GM12864 (cell line): Measurements from ENCODE around the gene MYH3.

Experiments used
- DNase-seq: peaks from one replicate; pipeline ENCODE4 v3.0.0-alpha.2; 2011; ENCODE audit warnings: low read depth
- H3K4me3 ChIP-seq: 2 replicates; pipeline ENCODE4 v1.5.1; 2011; ENCODE audit warnings: mild to moderate bottlenecking, low read depth, low read length, control low read depth
- TF ChIP-seq, protein P1 (sequence below): IDR thresholded peaks from 2 replicates; pipeline ENCODE4 v1.5.1; 2011; ENCODE audit warnings: low read depth, mild to moderate bottlenecking, moderate library complexity, low read length, control low read depth, inconsistent platforms; ENCODE audit errors: missing control alignments

MYH3 gene

DNA sequence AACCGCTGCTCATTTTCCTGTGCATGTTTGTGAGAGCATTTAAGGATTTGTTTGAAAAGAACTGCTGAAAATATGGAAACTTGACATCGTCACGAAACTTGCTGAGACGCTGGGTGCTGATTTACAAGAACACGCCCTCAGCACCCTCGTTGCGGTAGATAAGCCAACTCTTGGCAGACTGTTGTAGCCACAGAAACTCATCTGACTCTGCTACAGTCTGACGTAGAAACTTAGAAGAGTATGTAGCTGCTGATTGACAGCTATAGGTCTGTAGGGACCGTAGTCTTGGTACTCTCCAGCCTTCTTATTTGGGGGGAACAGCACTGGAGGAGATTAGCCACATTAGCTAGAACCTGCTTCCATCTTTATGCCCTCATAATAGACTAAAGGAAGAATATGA is 71.6 kb downstream of the MYH3 start:
- TF ChIP-seq, protein P1, sequence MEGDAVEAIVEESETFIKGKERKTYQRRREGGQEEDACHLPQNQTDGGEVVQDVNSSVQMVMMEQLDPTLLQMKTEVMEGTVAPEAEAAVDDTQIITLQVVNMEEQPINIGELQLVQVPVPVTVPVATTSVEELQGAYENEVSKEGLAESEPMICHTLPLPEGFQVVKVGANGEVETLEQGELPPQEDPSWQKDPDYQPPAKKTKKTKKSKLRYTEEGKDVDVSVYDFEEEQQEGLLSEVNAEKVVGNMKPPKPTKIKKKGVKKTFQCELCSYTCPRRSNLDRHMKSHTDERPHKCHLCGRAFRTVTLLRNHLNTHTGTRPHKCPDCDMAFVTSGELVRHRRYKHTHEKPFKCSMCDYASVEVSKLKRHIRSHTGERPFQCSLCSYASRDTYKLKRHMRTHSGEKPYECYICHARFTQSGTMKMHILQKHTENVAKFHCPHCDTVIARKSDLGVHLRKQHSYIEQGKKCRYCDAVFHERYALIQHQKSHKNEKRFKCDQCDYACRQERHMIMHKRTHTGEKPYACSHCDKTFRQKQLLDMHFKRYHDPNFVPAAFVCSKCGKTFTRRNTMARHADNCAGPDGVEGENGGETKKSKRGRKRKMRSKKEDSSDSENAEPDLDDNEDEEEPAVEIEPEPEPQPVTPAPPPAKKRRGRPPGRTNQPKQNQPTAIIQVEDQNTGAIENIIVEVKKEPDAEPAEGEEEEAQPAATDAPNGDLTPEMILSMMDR = no peak

DNA sequence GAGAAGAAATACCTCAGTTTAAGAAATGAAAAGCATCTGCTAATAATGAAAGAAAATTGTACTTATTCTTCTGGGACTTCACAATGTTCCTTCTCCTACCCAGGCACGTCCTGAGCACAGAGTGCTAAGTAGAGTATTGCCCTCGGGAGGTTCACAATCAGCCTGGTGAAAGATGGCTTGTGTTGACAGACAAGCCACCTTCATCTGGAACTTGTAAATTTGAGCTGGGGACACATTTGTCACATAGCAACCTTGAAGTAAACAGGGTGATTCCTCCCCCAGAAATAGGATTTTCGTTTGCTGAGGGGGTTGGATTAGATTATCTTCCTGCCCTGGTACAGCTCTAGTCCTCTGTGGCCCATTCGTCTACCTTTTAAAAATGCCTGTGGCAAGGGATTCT is 73.3 kb downstream of the MYH3 start:
- no peak overlapping the region for H3K4me3 ChIP-seq
- TF ChIP-seq, protein P1 = no peak

More for the DNA sequence above, 71.6 kb downstream of the MYH3 start:
- H3K4me3 ChIP-seq = no peak overlapping the region
- no peak for DNase-seq

GRCh38 chr17:10579270-10579669 is 77.8 kb downstream of the MYH3 start:
- no peak overlapping the region for H3K4me3 ChIP-seq
- no peak for DNase-seq
- TF ChIP-seq, protein P1 = no peak

More for the DNA sequence above, 73.3 kb downstream of the MYH3 start:
- DNase-seq = no peak
